Measurements from ENCODE around the gene ATP13A1.
A peak's percentile ranks its signal among the peaks of the same experiment; 100 is the strongest.
"Not testable (repeated sequence)": the region's sequence is repeated elsewhere in the genome, so short reads cannot be mapped to it uniquely, and the experiment has no call there.

The ATP13A1 gene

DNA sequence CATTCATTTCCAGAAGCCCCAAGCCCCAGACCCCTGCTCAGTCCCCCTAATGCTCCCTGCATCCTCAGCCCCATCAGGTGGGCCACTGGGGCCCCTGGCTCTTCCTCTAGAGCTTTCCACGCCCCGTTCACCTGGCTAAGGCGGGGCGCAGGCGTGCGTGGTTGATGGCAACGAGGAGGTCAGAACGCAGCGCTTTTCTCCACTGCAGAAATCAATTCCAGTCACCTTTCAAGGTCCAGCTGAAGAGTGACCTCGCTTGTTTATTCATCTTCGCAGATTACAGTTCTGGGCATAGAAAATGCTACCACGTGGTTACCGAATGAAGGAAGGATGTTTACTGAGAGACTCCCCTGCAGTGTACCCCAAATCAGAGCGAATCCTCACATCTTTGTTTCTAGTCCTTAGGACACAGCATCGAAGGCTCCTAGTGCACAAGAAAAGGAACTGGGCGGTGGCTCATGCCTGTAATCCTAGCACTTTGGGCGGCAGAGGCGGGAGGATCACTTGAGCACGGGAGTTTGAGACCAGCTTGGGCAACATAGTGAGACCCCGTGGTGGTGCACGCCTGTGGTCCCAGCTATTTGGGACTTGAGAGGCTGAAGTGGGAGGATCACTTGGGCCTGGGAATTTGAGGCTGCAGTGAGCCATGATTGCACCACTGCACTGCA is 44.2 kb downstream of the ATP13A1 start:
- no peak for DNase-seq (ENCODE audit: low read depth)

DNA sequence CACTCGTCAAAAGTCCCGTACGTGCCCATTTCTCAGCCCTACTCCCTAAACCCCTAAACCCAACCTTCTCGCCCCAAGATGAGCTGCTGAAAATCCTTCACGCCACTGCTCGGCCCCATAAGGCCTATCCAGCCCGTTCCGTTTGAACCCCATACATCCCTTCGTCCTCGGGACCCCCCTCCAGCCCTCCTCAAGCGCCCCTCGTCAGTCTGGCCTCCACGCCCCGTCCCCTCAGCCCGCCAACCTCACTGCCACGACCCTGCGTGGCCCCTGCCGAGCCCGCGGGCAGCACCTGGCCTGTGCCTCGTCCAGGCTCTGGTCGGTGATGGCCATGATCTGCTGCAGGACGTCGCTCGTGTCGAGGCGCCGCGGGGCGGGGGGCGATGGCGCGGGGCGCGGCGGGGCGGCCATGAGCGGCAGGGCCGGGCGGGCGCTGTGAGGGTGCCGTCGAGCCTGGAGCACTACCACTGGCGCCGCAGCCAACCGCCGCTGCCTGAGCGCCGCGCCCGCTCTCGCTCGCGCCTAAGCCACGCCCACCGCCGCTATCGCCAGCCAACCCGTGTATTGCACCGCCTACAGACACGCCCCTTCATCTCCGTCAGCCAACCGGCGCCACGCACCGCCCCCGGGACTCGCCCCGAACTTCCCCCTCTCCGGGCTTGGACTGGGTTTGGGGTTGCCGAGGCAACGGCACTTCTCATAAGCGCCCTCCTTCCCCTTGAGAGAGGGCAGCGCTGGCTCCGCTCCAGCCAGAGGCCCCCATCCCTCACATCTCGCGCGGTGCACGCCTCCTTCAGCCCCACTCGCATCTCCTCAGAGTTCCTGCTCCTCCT is 45.0 kb downstream of the ATP13A1 start, which contains the start of gene PBX4:
TSS of gene PBX4 (minus strand) at position 469 of the 833 bp plus-strand sequence. CDS start at position 411, 58 bp downstream.
- DNase-seq (ENCODE audit: low read depth), result peak; percentile 98

DNA sequence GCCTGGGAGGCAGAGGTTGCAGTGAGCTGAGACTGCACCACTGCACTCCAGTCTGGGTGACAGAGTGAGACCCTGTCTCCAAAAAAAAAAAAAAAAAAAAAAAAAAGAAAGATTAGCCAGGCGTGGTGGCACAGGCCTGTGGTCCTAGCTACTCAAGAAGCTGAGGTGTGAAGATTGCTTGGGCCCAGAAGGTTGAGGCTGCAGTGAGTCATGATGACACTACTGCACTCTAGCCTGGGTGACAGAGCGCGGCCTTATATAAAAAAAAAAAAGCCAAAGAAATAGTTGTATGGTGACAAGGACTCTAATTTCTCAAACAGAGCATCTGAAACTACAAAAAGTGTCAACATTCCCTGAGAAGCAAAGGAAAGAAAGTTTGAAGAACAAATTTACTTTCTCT is 48.4 kb downstream of the ATP13A1 start:
- no peak for DNase-seq (ENCODE audit: low read depth)

DNA sequence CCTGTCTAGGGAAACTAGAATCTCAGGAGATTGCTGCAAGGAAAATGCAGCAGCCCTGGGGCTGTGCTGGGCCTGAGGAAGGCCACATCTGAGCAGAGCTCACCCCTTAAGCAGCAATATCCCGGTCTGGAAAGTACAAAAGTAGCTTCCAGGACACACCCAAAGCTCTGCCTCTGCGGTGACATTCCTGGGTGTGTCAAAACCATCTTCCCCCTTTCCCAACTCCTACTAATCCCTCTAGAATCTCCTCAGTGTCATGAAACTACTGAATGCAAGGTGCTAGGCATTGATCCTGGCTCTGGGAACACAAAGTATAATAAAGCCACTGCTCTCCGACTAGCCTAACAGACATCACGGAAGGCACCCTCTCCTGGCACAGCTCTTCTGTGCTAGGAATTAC is 50.0 kb downstream of the ATP13A1 start:
- DNase-seq (ENCODE audit: low read depth), result no peak

GRCh38 chr19:19610376-19611202 is 52.9 kb downstream of the ATP13A1 start:
- no peak for DNase-seq (ENCODE audit: low read depth)

DNA sequence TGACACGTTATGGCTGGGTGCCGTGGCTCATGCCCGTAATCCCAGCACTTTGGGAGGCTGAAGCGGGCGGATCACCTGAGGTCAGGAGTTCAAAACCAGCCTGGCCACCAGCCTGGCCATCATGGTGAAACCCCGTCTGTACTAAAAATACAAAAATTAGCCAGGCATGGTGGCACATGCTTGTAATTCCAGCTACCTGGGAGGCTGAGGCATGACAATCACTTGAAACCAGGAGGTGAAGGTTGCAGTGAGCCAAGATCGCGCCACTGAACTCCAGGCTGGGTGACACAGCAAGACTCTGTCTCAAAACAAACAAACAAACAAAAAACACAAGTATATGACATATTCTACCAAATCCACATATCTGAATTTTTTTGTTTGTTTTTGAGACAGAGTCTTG is 56.8 kb downstream of the ATP13A1 start:
- not testable (repeated sequence) for DNase-seq (ENCODE audit: low read depth)

- no peak for DNase-seq (ENCODE audit: low read depth)
Observed at GRCh38 chr19:19606021-19606420, 57.5 kb downstream of the ATP13A1 start.

- DNase-seq (ENCODE audit: low read depth), result no peak
Observed at GRCh38 chr19:19602713-19603324, 60.7 kb downstream of the ATP13A1 start.

DNA sequence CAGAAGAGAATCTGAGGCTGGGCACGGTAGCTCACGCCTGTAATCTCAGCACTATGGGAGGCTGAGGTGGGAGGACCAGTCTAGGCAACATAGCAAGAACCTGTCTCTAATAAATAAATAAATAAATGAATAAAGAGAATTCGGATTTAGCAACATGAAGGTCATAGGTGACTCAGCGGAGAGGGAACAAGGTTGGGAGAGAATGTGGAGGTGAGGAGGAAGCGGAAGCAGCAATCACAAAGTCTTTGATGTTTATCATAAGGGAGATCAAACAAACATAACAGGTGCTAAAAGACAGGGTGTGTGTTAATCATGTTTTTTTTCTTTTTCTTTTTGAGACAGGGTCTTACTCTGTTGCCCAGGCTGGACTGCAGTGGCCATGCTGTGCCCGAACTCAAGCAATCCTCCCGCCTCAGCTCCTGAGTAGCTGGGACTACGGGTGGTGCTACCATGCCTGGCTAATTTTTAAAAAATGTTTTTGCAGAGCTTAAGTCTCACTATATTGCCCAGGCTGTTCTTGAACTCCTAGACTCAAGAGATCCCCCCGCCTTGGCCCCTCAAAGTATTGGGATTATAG is 61.3 kb downstream of the ATP13A1 start:
- no peak for DNase-seq (ENCODE audit: low read depth)

- DNase-seq (ENCODE audit: low read depth), result no peak
Observed at GRCh38 chr19:19600793-19601330, 62.6 kb downstream of the ATP13A1 start.

DNA sequence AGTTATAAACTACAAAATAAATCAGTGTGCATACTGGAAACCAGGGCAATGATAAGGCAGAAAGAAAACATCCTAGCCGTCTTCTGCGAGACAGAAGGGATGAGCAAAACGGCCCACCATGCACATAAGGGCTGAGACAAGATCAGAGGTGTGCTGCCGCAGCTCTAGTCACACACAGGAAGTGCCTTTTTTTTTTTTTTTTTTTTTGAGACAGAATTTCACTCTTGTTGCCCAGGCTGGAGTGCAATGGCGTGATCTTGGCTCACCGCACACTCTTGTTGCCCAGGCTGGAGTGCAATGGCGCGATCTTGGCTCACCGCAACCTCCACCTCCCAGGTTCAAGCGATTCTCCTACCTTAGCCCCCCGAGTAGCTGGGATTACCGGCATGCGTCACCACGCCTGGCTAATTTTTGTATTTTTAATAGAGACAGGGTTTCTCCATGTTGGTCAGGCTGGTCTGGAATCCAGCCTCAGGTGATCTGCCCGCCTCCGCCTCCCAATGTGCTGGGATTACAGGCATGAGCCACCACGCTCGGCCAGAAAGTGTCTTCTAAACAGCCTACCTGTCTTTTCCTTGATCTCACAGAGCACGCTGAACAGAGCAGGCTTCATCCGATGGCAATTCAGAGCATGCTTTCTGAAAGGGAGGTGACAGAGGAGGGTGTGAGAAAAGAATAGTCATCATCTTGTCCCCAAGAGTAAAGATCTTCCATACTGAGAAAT is 64.6 kb downstream of the ATP13A1 start:
- peak; percentile 49 for DNase-seq (ENCODE audit: low read depth)

- peak; percentile 46 for DNase-seq (ENCODE audit: low read depth)
Observed at GRCh38 chr19:19597809-19598306, 65.6 kb downstream of the ATP13A1 start.
